HepG2 (cell line): ENCODE results near the gene ALG9. TPM values are rescaled to one million over a fixed set of nuclear protein-coding genes. Genes with fewer than 3 reads are reported as not detected.

Source experiments
- ATAC-seq: fragments of 200-7000 bp; cut with Tn5 transposase; 3 replicates; pipeline ENCODE4 v1.9.1; 2020; ENCODE audit warnings: mild to moderate bottlenecking, moderate library complexity
- BruUV-seq: library from RNA; stranded (reverse); fragments of 400-500 nt; replicated peaks from 2 replicates; lab custom pipeline; 2021; lab: Mats Ljungman, UMichigan
- CTCF ChIA-PET: fragments of 300-600 bp; formaldehyde crosslinking; extraction: SDS; loops from one replicate; lab custom pipeline; 2021; ENCODE audit warnings: low total read pairs, inconsistent platforms, low intra/inter-chr PET ratio; lab: Yijun Ruan, JAX
- POLR2A ChIA-PET: fragments of 350-600 bp; sonication (Branson Sonifier 250); formaldehyde crosslinking; loops from one replicate; lab custom pipeline; 2020; ENCODE audit warnings: antibody characterized with exemption, inconsistent platforms; lab: Yijun Ruan, JAX
- DNase-seq: peaks from one replicate; pipeline ENCODE4 v3.0.0-alpha.2; 2015; ENCODE audit warnings: low spot score
- FAIRE-seq: peaks from 3 replicates; lab custom pipeline; 2011; peaks lifted over from hg19 to GRCh38; lab: Jason Lieb, UNC
- H2AFZ ChIP-seq: one replicate; pipeline ENCODE4 v1.6.1; 2011; ENCODE audit warnings: low read length, inconsistent platforms
- H3K27ac ChIP-seq: fragments of 300-600 bp; 3 replicates; pipeline ENCODE4 v1.8.0; 2011; ENCODE audit warnings: mixed run types, mild to moderate bottlenecking, mixed read lengths, low read length, inconsistent platforms; ENCODE audit not compliant: insufficient read depth; ENCODE audit errors: extremely low read length
- H3K27me3 ChIP-seq, 2 experiments: fragments of 200-600 bp in 1 of 2; 2 replicates in 1 of 2; 3 replicates in 1 of 2; pipeline versions ENCODE4 v1.6.0 to v1.8.0; 2011; ENCODE audit warnings: low read length in 2 of 2, mild to moderate bottlenecking in 2 of 2, moderate library complexity in 2 of 2, inconsistent platforms in 1 of 2; ENCODE audit not compliant: insufficient read depth in 2 of 2, control insufficient read depth in 1 of 2
- H3K36me3 ChIP-seq, 2 experiments: fragments of 200-600 bp in 1 of 2; replicated peaks in 1 of 2; 2 replicates in 1 of 2; 3 replicates in 1 of 2; pipeline versions ENCODE4 v1.5.1 to v1.8.0; 2011; ENCODE audit warnings: low read length in 2 of 2, inconsistent platforms in 1 of 2; ENCODE audit not compliant: insufficient read depth in 2 of 2, control insufficient read depth in 1 of 2
- H3K4me1 ChIP-seq: 2 replicates; pipeline ENCODE4 v1.5.1; 2012; ENCODE audit warnings: low read length, inconsistent platforms; ENCODE audit not compliant: insufficient read depth
- H3K4me2 ChIP-seq: 2 replicates; pipeline ENCODE4 v1.6.0; 2011; ENCODE audit warnings: low read depth, low read length, inconsistent platforms
- H3K4me3 ChIP-seq, 3 experiments: fragments of 200-600 bp in 1 of 3; sonication (generic), shearing (Covaris generic) in 1 of 3; replicated peaks in 1 of 3; 2 replicates each; pipeline ENCODE4 v1.5.1; 2011 to 2016; ENCODE audit warnings: low read length in 3 of 3, inconsistent platforms in 2 of 3, low read depth in 2 of 3, mild to moderate bottlenecking in 2 of 3, control low read depth in 1 of 3, mixed read lengths in 1 of 3; ENCODE audit not compliant: insufficient read depth in 1 of 3
- H3K79me2 ChIP-seq: one replicate; pipeline ENCODE4 v1.6.1; 2011; ENCODE audit warnings: low read length, inconsistent platforms; ENCODE audit not compliant: insufficient read depth
- H3K9ac ChIP-seq: 2 replicates; pipeline ENCODE4 v1.6.0; 2011; ENCODE audit warnings: mild to moderate bottlenecking, low read depth, low read length, inconsistent platforms; ENCODE audit not compliant: insufficient read depth
- H3K9me3 ChIP-seq: 2 replicates; pipeline ENCODE4 v1.5.1; 2012; ENCODE audit warnings: mild to moderate bottlenecking, low read length
- H4K20me1 ChIP-seq: 2 replicates; pipeline ENCODE4 v1.6.0; 2011; ENCODE audit warnings: inconsistent platforms, mild to moderate bottlenecking, low read length, moderate library complexity; ENCODE audit not compliant: insufficient read depth
- ARNT ChIP-seq: fragments of 450-650 bp; IDR thresholded peaks from 2 replicates; pipeline ENCODE4 v1.6.1; 2017
- FOXO4 ChIP-seq: sonication (generic); formaldehyde crosslinking; conservative IDR thresholded peaks from 2 replicates; pipeline ENCODE4 v1.8.1; 2023; ENCODE audit warnings: missing genetic modification reagents
- HDAC2 ChIP-seq: sonication (generic); formaldehyde crosslinking; IDR thresholded peaks from 2 replicates; pipeline ENCODE4 v1.4.0; 2020; ENCODE audit warnings: missing genetic modification reagents
- HMGA1 ChIP-seq: sonication (generic); formaldehyde crosslinking; conservative IDR thresholded peaks from 2 replicates; pipeline ENCODE4 v1.4.0; 2020; ENCODE audit warnings: missing genetic modification reagents
- HMGXB3 ChIP-seq: sonication (generic); formaldehyde crosslinking; IDR thresholded peaks from 2 replicates; pipeline ENCODE4 v1.4.0; 2020; ENCODE audit warnings: missing genetic modification reagents, borderline replicate concordance
- KLF15 ChIP-seq: sonication (generic); formaldehyde crosslinking; IDR thresholded peaks from 2 replicates; pipeline ENCODE4 v1.8.1; 2023; ENCODE audit warnings: borderline replicate concordance, mild to moderate bottlenecking, inconsistent platforms, missing genetic modification reagents, mixed read lengths
- POLR2A ChIP-seq, 2 experiments: IDR thresholded peaks; 2 replicates each; pipeline ENCODE4 v1.6.1; 2011; ENCODE audit warnings: low read depth in 2 of 2, low read length in 2 of 2, mild to moderate bottlenecking in 1 of 2, moderate library complexity in 1 of 2; ENCODE audit not compliant: insufficient read depth in 1 of 2
- PTBP1 ChIP-seq: fragments of 200-400 bp; formaldehyde crosslinking; IDR thresholded peaks from 2 replicates; pipeline ENCODE4 v1.6.1; 2018; ENCODE audit warnings: low read length, low read depth; ENCODE audit not compliant: poor library complexity, severe bottlenecking
- ZNF143 ChIP-seq: sonication (generic); formaldehyde crosslinking; IDR thresholded peaks from 2 replicates; pipeline ENCODE4 v1.4.0; 2020; ENCODE audit warnings: missing genetic modification reagents
- ZNF207 ChIP-seq: fragments of 450-650 bp; IDR thresholded peaks from 2 replicates; pipeline ENCODE4 v1.6.1; 2016; ENCODE audit warnings: antibody characterized with exemption, borderline replicate concordance
- ZNF253 ChIP-seq: sonication (generic); formaldehyde crosslinking; IDR thresholded peaks from 2 replicates; pipeline ENCODE4 v1.8.0; 2022; ENCODE audit warnings: mild to moderate bottlenecking, missing genetic modification reagents, borderline replicate concordance
- ZNF619 ChIP-seq: sonication (generic); formaldehyde crosslinking; IDR thresholded peaks from 2 replicates; pipeline ENCODE4 v1.4.0; 2020; ENCODE audit warnings: mild to moderate bottlenecking, missing genetic modification reagents
- ZNF678 ChIP-seq: sonication (generic); formaldehyde crosslinking; IDR thresholded peaks from 2 replicates; pipeline ENCODE4 v1.4.0; 2020; ENCODE audit warnings: mild to moderate bottlenecking, missing genetic modification reagents
- ZNF720 ChIP-seq: sonication (generic); formaldehyde crosslinking; IDR thresholded peaks from 2 replicates; pipeline ENCODE4 v1.4.0; 2020; ENCODE audit warnings: missing genetic modification reagents
- ZNF891 ChIP-seq: sonication (generic); formaldehyde crosslinking; IDR thresholded peaks from 2 replicates; pipeline ENCODE4 v1.5.0; 2020; ENCODE audit warnings: mild to moderate bottlenecking, missing genetic modification reagents
- WGBS: methylation state at CpG from one replicate; pipeline ENCODE4 v1.1.6; 2017; ENCODE audit warnings: low lambda C conversion rate; 5-methylcytosine and 5-hydroxymethylcytosine counted together
- in situ Hi-C: cut with HindIII; loops from 2 replicates; pipeline ENCODE4 v1.10.0; 2017; ENCODE audit warnings: low pct_unique_long_range_greater_than_20kb; ENCODE audit not compliant: extremely low pct_ligation_motif_present
- intact Hi-C: fragments of 100-400 bp; cut with micrococcal nuclease; formaldehyde crosslinking; loops from one replicate; pipeline ENCODE4 v1.10.0; 2022; ENCODE audit not compliant: unreplicated experiment
- polyA plus RNA-seq, 8 experiments: library from polyadenylated mRNA; depleted of rRNA in 3 of 8; stranded (reverse) in 7 of 8; unstranded in 1 of 8; fragments of >200 nt; fragmentation: Illumina TruSeq in 4 of 8; extraction: Trizol in 4 of 8; gene quantifications; 2 replicates each; pipeline versions ENCODE4 v1.2.1 to v1.2.3, GENCODE V29; 2011 to 2016; ENCODE audit warnings: low read depth in 4 of 8, missing spikeins in 1 of 8, mixed read lengths in 1 of 8; ENCODE audit not compliant: insufficient read depth in 1 of 8
- total RNA-seq, 5 experiments: library from RNA; depleted of rRNA; stranded (reverse); fragments of >200 nt; fragmentation: Illumina TruSeq; extraction: Trizol; gene quantifications; 2 replicates each; pipeline ENCODE4 v1.2.3, GENCODE V29; 2016; ENCODE audit warnings: low read depth in 1 of 5
- TF ChIP-seq, protein P1 (sequence below): sonication (generic); formaldehyde crosslinking; conservative IDR thresholded peaks from 2 replicates; pipeline ENCODE4 v1.8.0; 2022; ENCODE audit warnings: mild to moderate bottlenecking, moderate library complexity, missing genetic modification reagents
- TF ChIP-seq, protein P2 (sequence below): sonication (generic); formaldehyde crosslinking; IDR thresholded peaks from 2 replicates; pipeline ENCODE4 v1.9.0; 2022; ENCODE audit warnings: low read depth, missing genetic modification reagents

Gene ALG9
- total and polyA plus RNA-seq, 2 of the 13 experiments (the other 11 are each of a cell fraction or from before 2014, with no cell fraction given) = 39.4 to 40.6 TPM

DNA sequence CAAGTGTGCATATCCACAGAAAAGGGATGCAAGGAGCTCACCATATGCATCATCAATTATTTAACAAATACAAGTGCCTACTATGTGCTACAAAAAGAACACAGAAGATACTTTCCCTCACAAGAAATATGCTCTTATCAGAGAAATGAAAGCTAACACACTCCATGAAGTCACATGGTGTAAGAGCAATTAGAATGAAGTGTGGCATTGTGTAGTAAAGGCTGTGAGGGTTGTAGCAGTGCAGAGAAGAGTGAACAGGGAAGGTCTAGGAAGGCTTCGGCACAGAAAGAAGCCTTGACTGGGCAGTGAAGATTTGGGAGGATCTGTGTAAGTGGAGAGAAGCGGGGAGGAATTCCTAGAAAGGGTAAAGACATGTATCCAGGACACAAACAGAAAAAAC, 127.7 kb downstream of the ALG9 start:
- ChIA-PET CTCF (no interaction called here), POLR2A (no interaction called here)
- DNase-seq (no peak), ATAC-seq (no peak), FAIRE-seq (no peak)
- H3K4me2 ChIP-seq = no peak overlapping the region
- in situ Hi-C loops = no loop called here
- H4K20me1 ChIP-seq = no peaks in the 10 kb centered on the region
- H3K36me3 ChIP-seq = peaks cover 11 to 75% of the 10 kb centered on the region in 2 experiments
- H3K27ac ChIP-seq = no peak overlapping the region
- H3K9me3 ChIP-seq = no peaks in the 10 kb centered on the region
- peaks cover 6% of the 10 kb centered on the region for H3K4me1 ChIP-seq
- no TSS peak for BruUV-seq
- WGBS = 98% methylated on average over 2 of the region's 2 CpGs
- H3K4me3 ChIP-seq = no peak overlapping the region
- no peak overlapping the region for H2AFZ ChIP-seq
- H3K9ac ChIP-seq = no peak overlapping the region
- intact Hi-C loops = no loop called here
- no peaks in the 10 kb centered on the region for H3K27me3 ChIP-seq
- no peaks in the 10 kb centered on the region for H3K79me2 ChIP-seq
- no peak for TF ChIP-seq ARNT
- no peak for TF ChIP-seq ZNF619 (CRISPR knock-in tag)
- TF ChIP-seq FOXO4 (CRISPR knock-in tag) = no peak
- no peak for TF ChIP-seq ZNF891 (CRISPR knock-in tag)
- no peak for TF ChIP-seq ZNF253 (CRISPR knock-in tag)
- no peak for TF ChIP-seq ZNF720
- no peak for TF ChIP-seq PTBP1
- TF ChIP-seq ZNF207 = no peak
- TF ChIP-seq ZNF678 (CRISPR knock-in tag) = no peak
- no peak for TF ChIP-seq KLF15 (CRISPR knock-in tag)
- no peak for TF ChIP-seq HDAC2 (CRISPR knock-in tag)
- no peak for TF ChIP-seq POLR2A (IDR thresholded peaks at IDR 0.05; ENCODE audit: insufficient read depth in 1 of 2, low read depth in 2 of 2, low read length in 2 of 2)
- TF ChIP-seq, protein P1, sequence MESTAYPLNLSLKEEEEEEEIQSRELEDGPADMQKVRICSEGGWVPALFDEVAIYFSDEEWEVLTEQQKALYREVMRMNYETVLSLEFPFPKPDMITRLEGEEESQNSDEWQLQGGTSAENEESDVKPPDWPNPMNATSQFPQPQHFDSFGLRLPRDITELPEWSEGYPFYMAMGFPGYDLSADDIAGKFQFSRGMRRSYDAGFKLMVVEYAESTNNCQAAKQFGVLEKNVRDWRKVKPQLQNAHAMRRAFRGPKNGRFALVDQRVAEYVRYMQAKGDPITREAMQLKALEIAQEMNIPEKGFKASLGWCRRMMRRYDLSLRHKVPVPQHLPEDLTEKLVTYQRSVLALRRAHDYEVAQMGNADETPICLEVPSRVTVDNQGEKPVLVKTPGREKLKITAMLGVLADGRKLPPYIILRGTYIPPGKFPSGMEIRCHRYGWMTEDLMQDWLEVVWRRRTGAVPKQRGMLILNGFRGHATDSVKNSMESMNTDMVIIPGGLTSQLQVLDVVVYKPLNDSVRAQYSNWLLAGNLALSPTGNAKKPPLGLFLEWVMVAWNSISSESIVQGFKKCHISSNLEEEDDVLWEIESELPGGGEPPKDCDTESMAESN (CRISPR knock-in tag) = no peak
- TF ChIP-seq, protein P2, sequence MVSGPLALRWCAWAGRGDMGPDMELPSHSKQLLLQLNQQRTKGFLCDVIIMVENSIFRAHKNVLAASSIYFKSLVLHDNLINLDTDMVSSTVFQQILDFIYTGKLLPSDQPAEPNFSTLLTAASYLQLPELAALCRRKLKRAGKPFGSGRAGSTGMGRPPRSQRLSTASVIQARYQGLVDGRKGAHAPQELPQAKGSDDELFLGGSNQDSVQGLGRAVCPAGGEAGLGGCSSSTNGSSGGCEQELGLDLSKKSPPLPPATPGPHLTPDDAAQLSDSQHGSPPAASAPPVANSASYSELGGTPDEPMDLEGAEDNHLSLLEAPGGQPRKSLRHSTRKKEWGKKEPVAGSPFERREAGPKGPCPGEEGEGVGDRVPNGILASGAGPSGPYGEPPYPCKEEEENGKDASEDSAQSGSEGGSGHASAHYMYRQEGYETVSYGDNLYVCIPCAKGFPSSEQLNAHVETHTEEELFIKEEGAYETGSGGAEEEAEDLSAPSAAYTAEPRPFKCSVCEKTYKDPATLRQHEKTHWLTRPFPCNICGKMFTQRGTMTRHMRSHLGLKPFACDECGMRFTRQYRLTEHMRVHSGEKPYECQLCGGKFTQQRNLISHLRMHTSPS = no peak
- no peak for TF ChIP-seq HMGXB3 (CRISPR knock-in tag)
- no peak for TF ChIP-seq HMGA1
- TF ChIP-seq ZNF143 (CRISPR knock-in tag) = no peak
